GM10266 (cell line): Measurements from ENCODE around the gene KIF27.
A peak's percentile ranks its signal among the peaks of the same experiment; 100 is the strongest.
"Not testable (repeated sequence)": the region's sequence is repeated elsewhere in the genome, so short reads cannot be mapped to it uniquely, and the experiment has no call there.

ENCODE experiments used
- DNase-seq: peaks from one replicate; pipeline ENCODE4 v3.0.0; 2012; ENCODE audit errors: extremely low spot score
- CTCF ChIP-seq: IDR thresholded peaks from 2 replicates; pipeline ENCODE4 v1.5.1; 2012; ENCODE audit warnings: mild to moderate bottlenecking, low read depth; ENCODE audit not compliant: control insufficient read depth, insufficient read depth; ENCODE audit errors: missing control alignments

The KIF27 gene

GRCh38 chr9:83849895-83850294 is 71.3 kb downstream of the KIF27 start:
- not testable (repeated sequence) for DNase-seq

- DNase-seq: not testable (repeated sequence)
These were observed 84.1 kb downstream of the KIF27 start for GRCh38 chr9:83837070-83837643.

GRCh38 chr9:83830426-83831071 is 90.7 kb downstream of the KIF27 start:
- DNase-seq: not testable (repeated sequence)

GRCh38 chr9:83824986-83825623 is 96.1 kb downstream of the KIF27 start:
- DNase-seq: not testable (repeated sequence)

GRCh38 chr9:83817356-83818278 is 103.6 kb downstream of the KIF27 start, which contains the start of gene GKAP1:
TSS of gene GKAP1 (minus strand) at chr9:83817769. CDS start at chr9:83806517, 11,252 bp downstream.
- DNase-seq: peak; percentile 79
- peak; percentile 39 for TF ChIP-seq CTCF

- DNase-seq: not testable (repeated sequence)
These were observed 104.2 kb downstream of the KIF27 start for GRCh38 chr9:83817011-83817355.

GRCh38 chr9:83815120-83815519 is 106.1 kb downstream of the KIF27 start:
- not testable (repeated sequence) for DNase-seq

- DNase-seq: not testable (repeated sequence)
These were observed 112.0 kb downstream of the KIF27 start for GRCh38 chr9:83809213-83809612.

- not testable (repeated sequence) for DNase-seq
These were observed 116.8 kb downstream of the KIF27 start for GRCh38 chr9:83804454-83804853.

- DNase-seq: not testable (repeated sequence)
These were observed 117.3 kb downstream of the KIF27 start for GRCh38 chr9:83803941-83804340.

GRCh38 chr9:83800236-83801033 is 120.8 kb downstream of the KIF27 start:
- no peak for TF ChIP-seq CTCF
- DNase-seq: no peak

- no peak for TF ChIP-seq CTCF
- peak; percentile 17 for DNase-seq
These were observed 127.2 kb downstream of the KIF27 start for GRCh38 chr9:83794051-83794450.
